D341Med (cell line): ENCODE data around the gene UBE2E1.
"Not testable (repeated sequence)": the region's sequence is repeated elsewhere in the genome, so short reads cannot be mapped to it uniquely, and the experiment has no call there.

Experiments used
- DNase-seq: peaks from one replicate; pipeline ENCODE4 v3.0.0; 2012; ENCODE audit warnings: low spot score

Gene UBE2E1

DNA sequence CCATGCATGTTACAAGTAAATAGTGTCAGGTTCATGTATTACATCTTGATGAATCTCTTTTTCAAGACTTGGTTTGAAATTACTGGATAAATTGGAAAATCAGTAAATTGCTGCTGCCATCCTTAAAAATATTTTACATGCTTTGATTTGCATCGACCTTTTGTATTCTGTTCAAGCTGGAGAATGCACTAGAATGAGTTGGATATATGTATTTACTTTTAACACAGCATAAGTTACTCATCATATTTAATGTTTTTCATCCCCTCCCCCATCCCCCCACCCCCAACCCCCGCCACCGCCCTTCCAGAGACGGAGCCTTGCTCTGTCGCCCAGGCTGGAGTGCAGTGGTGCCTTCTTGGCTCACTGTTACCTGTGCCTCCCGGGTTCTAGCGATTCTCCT lies 16.8 kb downstream of the UBE2E1 start:
- no peak for DNase-seq

DNA sequence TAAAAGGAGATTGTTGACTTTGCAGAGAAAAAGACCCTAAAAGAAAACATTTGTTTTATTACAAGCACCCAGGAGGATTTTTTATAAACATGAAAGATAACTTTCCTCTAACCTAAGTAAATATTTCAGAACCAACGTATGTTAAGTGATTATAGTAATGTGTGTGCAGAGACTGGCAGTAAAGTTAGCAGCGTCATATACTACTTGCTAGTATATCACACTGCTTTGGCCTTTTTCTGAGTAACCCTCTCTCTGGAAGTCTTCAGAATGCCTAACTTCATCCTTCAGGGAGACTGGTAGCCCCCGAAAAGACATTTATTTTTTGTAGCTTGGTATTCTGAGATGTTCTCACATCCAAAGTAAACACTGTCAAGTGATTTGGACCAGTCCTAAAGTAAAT lies 17.9 kb downstream of the UBE2E1 start:
- DNase-seq, result no peak

GRCh38 chr3:23824699-23825444 lies 19.1 kb downstream of the UBE2E1 start:
- DNase-seq, result no peak

- DNase-seq, result no peak
Observed at GRCh38 chr3:23825802-23826201, 20.0 kb downstream of the UBE2E1 start.

DNA sequence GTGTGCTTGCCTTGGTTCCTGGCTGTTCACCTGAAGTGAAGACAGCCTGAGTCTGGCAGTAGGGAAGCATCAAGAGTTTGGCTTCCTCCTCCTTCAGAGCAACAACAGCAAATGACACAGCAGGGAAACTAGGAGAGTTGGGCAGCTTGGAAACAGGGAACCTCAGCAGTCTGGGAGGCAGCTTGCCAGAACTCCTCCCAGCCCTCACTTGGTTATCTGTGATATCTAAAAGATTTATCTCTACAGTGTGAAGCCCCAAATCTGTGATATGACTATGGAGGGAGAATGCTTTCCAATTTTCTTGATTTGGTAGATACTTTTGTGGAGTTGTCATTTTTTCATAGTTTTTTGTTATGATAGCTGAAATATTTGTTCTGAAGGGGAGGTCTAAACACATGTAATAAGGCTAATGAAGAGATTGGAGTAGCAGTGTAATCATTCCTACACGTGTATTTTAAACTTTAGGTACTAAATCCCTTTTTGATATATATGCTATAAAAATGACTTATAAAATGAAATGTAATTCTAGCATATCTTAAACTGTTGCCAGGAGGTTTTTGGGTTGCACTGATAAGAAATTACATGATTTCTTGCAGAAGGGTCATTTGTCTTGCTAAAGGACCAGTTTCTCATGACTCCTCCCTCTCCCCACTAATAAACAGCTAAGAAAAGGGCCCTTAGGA lies 20.8 kb downstream of the UBE2E1 start:
- DNase-seq, result no peak

GRCh38 chr3:23829242-23829934 lies 23.6 kb downstream of the UBE2E1 start:
- no peak for DNase-seq

DNA sequence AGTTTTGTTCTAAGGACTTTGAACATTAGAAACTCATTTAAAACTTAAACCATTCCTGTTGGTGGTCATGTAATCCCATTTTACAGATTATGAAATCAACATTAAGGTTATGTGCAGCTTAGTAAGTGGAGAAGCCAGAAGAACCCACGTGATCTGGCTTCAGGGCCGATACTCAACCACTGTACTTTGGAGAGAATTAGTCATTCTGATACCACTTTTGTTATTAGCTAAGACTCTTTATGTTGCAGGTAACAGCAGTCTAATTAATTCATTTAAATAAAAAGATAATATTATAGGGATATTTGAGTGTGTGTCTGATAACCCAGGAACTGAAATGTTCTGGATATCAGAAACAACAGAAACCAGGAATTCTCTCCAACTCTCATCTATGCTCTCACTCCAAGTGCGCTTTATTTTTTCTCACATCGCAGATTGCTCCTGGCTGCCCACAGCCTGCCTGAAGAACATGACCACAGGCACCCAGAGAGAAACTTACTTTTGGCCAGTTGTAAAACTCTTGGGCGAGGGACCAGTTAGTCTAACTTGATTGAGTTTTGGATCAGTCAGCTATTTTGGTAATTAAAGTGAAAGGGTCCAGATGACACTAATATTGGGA lies 25.2 kb downstream of the UBE2E1 start:
- no peak for DNase-seq

- no peak for DNase-seq
Observed at GRCh38 chr3:23831517-23832394, 26.0 kb downstream of the UBE2E1 start.

- no peak for DNase-seq
Observed at GRCh38 chr3:23832523-23832922, 26.8 kb downstream of the UBE2E1 start.

DNA sequence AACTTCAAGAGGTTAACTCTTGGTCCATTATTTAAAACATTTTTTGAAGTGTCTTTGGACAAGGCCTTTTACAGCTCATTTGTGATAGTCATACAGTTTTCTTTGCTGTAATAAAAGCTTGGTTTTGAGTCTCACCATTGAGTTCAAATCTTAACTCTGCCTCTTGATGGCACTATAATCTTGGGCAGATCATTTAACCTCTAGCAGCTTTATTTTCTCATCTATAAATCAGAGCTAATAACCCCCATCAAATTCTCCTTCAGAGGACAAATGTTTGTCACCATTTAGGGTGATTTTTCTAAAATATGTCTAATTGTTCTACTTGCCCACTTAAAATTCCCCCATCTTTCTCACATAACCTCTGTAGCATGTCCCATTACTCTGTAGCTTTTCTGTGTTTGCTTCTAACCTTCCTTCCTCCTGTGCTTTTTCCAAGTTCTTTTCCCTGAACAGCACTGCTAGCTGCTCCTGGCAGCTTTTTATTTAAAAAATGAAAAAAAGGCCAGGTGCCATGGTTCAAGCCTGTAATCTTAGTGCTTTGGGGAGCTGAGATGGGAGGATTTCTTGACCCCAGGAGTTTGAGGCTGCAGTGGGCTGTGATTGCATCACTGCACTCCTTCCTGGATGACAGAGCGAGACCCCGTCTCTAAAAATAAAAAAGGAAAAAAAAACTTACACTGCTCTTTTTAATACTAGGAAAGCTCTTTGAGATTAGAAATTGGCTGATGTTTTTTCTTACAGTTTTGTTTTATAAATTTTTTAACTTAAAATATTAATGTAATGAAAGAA lies 28.5 kb downstream of the UBE2E1 start:
- no peak for DNase-seq

DNA sequence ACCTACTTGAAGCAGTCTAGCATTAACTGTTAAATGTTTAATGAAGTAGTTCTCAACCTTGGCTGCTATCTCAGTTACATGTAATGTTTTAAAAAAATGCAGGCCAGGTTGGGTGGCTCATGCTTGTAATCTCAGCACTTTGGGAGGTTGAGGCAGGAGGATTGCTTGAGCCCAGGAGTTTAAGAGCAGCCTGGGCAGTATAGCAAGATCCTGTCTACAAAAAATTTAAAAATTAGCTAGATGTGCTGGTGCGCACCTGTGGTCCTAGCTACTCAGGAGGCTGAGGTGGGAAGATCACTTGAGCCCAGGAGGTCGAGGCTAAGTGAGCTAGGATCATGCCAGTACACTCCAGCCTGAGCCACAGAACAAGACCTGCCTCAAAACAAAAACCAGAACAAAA lies 29.3 kb downstream of the UBE2E1 start:
- no peak for DNase-seq

GRCh38 chr3:23835802-23836201 lies 30.0 kb downstream of the UBE2E1 start:
- DNase-seq, result no peak

DNA sequence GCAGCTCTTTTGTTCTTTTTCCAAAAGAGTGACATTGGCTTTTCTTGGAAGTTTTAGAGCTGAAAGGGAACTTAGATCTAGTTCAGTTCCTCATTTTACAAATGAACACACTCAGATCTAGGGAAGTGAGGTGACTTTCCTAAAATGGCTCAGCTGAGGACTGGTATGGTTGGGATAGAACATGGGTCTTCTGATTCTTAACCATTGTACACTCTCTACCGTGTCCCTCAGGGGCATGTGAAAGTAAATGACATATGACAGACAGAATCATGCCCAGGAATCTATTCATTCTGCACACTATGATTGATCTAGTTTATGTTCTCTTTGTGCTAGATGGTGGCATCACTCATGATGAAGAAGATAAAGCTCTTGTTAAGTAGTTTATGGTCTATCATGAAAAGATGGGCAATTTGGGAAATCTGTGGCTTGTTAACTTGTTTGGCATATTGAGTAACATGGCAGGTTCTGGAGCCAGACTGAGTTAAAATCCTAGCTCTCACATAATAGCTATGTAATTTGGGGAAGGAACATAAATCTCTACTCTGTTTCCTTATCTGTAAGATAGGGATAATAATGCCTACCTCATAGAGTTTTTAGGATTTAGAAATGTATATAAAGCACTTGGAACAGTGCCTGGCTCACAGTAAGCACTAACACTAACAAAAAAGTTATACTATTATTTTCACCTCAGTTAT lies 30.9 kb downstream of the UBE2E1 start:
- no peak for DNase-seq

DNA sequence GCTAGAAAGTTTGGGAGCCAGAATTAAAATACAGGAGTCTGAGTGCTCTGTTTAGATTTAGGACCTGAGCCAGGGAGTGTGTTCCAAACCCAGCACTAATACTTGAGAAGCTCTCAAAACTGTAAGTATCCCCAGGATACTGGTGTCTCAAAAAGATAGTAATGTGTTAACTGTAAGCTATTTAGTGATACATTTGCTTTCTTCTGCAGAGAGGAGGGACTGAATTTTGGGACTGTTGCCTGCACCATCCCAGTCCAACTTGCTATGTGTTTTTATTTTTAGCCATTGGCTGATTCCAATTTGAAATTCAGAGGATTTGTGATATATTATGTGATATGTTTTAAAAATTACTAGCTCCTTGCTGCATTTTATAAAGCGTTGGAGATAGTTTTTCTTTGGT lies 31.5 kb downstream of the UBE2E1 start:
- no peak for DNase-seq

- DNase-seq, result no peak
Observed at GRCh38 chr3:23837691-23838090, 31.9 kb downstream of the UBE2E1 start.

- no peak for DNase-seq
Observed at GRCh38 chr3:23840521-23840920, 34.8 kb downstream of the UBE2E1 start.

GRCh38 chr3:23843869-23844268 lies 38.1 kb downstream of the UBE2E1 start:
- DNase-seq, result no peak

DNA sequence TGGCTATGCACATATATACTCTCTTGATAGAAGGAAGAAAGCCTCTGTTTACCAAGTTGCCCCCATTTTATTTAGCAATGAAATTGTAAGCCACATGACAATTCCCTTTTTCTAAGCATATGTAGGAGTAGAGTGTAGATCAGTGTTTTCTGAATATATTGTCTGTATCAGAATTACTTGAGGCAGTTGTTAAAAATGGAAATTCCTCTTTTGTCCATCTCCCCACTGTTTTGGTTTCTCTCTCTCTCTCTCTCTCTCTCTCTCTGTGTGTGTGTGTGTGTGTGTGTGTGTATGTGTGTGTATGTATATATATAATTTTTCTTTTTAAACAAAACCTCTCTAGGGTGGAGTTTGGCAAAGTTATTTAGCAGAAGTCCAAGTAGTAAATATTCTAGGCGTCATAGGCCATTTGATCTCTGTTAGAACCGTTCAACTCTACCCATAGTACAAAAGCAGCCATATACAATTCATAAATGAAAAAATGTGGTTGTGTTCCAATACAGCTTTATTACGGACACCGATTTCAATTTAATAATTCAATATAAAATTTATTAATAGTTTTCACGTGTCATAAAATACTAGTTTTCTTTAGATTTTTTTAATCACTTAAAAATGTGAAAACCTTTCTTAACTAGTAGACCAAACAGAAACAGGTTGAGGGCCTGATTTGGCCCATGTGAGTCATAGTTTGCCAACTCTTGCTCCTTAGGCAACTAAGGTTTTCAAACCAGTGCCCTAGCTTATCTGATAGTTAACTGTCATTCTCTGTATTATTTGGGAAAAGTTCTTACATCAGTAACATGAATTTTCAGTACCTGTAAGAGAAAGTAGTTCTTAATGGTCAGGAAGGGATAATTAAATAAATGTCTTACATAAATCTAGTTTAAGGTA lies 39.8 kb downstream of the UBE2E1 start:
- DNase-seq, result no peak

GRCh38 chr3:23849462-23849861 lies 43.7 kb downstream of the UBE2E1 start:
- DNase-seq, result not testable (repeated sequence)
